Daoy (cell line): ENCODE results near the gene KRTAP23-1. TPM values are rescaled to one million over a fixed set of nuclear protein-coding genes. Genes with fewer than 3 reads are reported as not detected.

Source experiments
- DNase-seq: peaks from one replicate; pipeline ENCODE4 v3.0.0-alpha.2; 2015; ENCODE audit warnings: low read depth
- total RNA-seq: library from RNA; depleted of rRNA; stranded (reverse); fragments of >200 nt; shearing (Covaris generic); gene quantifications from 2 replicates; pipeline ENCODE4 v1.2.3, GENCODE V29; 2014; rRNA removed

Gene KRTAP23-1
- not detected in 2 replicates for total RNA-seq

GRCh38 chr21:30348506-30348905, at the start of gene KRTAP23-1:
Gene KRTAP23-1 (minus strand): TSS chr21:30348606. CDS start chr21:30348606, 0 bp downstream.
- DNase-seq, result no peak

- DNase-seq, result no peak
Measured at GRCh38 chr21:30395731-30396130, 47.3 kb upstream of the KRTAP23-1 start, which contains the start of gene KRTAP13-1. Gene KRTAP13-1 (plus strand): TSS chr21:30396031. CDS start chr21:30396087, 56 bp downstream.

DNA sequence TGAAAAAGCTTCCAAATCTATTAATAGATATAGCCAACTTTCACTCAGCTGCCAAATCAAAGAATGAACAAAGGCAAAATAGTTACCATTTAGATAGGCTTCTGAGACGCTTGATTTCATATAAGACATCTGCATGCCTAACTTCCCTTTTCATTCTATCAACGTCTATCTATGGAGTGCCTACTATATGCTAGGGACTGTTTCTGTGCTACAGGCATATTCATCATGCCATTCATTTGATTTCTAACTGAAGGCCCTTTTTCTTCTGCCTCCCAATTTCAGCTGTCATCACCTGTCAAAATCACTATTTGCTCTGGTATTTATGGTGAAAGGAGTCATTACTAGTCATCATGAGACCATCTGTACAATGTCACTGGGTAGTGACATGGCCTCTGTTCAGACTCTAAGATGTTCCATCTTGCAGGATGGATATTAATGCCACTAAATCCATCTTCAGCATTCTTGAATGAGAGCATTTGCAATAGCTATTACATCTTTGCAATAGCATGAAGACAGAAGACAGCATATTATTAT, 43.2 kb upstream of the KRTAP23-1 start:
- no peak for DNase-seq

DNA sequence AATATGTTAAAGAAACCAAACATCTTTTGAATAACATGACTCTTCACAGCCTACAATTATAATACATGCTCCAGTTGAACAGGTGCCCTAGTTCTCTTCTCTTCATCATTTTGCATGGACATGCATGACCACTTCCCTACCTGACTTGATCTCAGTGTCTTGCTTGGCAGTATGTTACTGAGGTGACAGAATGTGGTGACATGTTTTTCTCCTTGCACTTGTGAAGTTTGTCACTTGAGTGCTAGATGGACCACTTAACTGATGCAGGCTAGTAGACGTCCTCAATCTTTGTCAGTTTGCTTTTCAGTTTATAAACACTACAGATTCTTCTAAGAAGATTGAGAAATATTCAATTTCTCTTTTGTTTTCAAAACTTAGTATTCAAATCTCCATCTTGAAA, 33.8 kb upstream of the KRTAP23-1 start:
- DNase-seq, result no peak

GRCh38 chr21:30372139-30372770, 23.8 kb upstream of the KRTAP23-1 start, which contains the start of gene KRTAP13-2:
Gene KRTAP13-2 (minus strand): TSS chr21:30372271. CDS start chr21:30372213, 58 bp downstream.
- DNase-seq, result no peak

- no peak for DNase-seq
Measured at GRCh38 chr21:30355906-30356305, 7.5 kb upstream of the KRTAP23-1 start.

GRCh38 chr21:30354308-30355005, 6.1 kb upstream of the KRTAP23-1 start:
- DNase-seq, result no peak

DNA sequence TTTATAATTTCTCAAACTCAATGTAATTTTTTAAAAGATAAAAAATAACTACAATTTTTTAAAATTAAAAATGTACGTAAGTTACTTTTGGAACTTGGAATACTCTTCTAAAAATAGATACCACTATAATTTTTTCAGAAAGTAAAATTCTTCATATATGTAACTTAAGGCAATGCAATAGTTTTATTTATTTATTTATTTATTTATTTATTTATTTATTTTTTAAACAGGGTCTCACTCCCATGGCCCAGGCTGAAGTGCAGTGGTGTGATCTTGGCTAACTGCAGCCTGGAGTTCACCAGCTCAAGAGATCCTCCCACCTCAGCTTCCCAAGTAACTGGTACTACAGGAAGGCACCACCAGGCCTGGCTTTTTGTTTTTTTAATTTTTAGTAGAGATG, 3.1 kb upstream of the KRTAP23-1 start:
- DNase-seq, result no peak

DNA sequence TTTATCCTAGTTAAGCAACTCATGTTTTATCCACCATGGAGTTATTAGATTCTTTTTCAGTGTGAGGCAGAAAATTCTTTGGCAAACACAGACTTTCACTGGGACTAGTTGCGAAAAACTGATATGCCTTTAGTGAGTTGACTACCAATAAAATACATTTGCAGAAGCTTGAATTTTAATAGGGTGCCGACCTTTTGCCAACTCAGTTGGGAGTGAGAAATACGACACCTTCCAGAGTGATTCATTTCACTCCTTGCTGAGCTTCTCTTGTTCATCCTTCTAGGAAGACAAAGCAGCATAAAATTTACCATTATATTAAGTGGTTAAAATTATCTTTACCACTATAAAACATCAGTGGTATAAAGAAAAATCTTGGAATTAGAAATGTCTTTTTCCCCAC, 1.2 kb upstream of the KRTAP23-1 start:
- peak; percentile 30 for DNase-seq

- DNase-seq, result no peak
Measured at GRCh38 chr21:30345014-30345413, 3.4 kb downstream of the KRTAP23-1 start.

GRCh38 chr21:30340714-30341573, 7.5 kb downstream of the KRTAP23-1 start:
- peak; percentile 51 for DNase-seq

DNA sequence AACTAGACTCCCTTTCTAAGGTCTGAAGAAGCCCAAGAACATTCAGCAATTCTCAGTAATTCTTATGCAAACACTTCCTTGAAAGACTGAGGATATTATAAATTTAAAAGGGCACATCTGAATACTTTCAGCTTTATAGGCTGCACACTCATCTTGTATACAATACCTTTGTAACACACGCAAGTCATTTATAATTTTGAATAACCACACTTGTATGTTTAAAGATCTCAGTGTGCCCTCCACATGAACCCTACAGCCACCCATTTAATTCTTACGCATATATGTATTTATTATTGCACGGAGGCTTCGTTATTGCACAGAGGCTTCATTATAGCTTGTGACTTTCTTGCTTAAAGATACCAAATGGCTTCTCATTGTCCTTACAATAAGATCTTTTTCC, 9.7 kb downstream of the KRTAP23-1 start:
- DNase-seq, result no peak

DNA sequence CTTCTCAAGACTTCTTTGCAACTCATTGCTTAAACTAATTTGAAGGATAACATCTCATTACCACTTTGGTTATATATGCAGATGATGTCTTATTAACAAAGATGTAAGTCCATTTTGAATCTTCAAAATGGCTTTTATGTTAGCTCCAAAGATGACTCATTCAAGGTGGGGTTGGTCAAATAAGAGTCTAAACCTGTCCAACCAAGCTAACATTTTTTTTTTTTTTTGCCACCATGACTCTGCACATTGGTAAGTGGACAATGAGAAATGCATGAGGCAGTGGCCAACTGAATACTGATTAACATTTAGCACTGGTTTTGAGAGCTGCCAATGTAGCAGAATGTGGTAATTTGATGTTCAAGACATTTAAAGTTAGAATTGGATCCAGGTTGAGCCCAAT, 10.6 kb downstream of the KRTAP23-1 start:
- DNase-seq, result no peak

- no peak for DNase-seq
Measured at GRCh38 chr21:30337276-30337744, 11.1 kb downstream of the KRTAP23-1 start, which contains the start of gene KRTAP27-1. Gene KRTAP27-1 (minus strand): TSS chr21:30337694. CDS start chr21:30337668, 26 bp downstream.

DNA sequence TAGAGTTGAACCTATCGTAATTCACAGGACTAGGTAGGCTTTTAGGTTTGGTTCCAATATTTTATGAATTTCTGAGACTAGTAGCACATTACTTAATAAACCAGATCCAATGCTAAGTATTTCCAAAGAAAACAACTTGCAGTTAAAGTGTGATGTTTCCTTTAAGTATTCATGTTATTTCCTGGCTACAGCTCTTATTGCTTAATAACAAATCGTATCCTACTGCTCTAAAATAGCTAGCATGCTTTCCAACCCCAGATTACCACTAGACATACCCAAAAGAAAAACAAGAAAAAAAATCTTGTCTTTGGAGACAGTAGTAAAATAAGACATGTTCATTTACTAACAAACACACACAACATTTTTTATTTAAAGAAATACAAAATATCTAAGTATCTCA, 11.8 kb downstream of the KRTAP23-1 start:
- no peak for DNase-seq

DNA sequence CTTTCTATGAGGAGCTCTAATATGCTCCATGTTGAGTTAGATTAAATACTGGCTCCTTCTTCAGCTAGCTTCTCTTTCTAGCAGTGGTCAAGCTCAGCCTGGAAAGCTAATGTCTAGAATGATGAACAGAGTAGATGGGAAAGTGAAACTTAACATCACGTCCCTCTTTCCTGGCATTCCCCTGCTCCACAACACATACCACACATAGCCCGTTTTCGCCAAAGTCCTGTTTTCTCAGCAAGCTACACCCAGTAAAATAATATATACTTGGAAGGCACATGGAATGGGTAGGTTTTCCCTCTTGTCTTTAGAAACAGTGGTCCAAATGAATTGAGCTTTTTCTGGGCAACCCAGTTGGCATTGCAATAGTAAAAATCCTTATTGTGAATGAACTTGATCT, 14.7 kb downstream of the KRTAP23-1 start:
- no peak for DNase-seq

DNA sequence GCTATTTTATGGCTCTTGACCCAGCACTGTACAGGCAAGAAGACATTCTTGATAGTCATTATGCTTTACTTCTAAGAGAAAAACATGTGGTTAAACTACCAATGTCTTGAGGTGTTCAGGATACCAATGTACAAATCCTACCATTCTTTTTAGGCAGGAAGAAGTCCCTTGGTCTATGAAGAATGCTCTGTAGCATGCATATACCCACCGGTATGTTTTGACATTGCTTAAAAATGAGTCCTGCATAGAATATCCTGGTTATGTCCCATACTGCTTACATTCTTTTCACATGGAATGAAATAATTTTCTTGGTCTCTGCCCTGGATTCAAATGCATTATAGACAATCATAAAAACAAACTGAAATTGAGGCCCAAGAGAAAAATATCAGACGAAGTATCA, 15.7 kb downstream of the KRTAP23-1 start:
- no peak for DNase-seq

- DNase-seq, result peak; percentile 53
Measured at GRCh38 chr21:30329203-30329875, 19.1 kb downstream of the KRTAP23-1 start.

DNA sequence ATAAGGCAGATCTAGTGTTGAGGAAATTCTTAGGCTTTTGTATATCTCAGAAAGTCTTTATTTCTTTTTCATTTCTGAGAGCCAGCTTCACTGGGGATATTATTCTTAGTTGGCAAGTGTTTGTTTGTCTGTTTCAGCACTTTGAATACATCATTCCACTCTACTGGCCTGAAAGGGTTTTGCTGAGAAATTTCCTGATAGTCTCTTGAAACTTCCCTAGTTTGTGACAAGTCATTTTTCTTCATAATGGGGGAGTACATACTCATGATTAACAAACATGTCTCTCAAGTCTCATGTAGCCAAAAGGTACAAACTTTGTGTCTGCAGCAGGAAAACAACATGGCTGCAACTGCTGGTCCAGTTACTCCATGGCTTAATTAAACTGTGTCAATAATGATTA, 22.0 kb downstream of the KRTAP23-1 start:
- no peak for DNase-seq

DNA sequence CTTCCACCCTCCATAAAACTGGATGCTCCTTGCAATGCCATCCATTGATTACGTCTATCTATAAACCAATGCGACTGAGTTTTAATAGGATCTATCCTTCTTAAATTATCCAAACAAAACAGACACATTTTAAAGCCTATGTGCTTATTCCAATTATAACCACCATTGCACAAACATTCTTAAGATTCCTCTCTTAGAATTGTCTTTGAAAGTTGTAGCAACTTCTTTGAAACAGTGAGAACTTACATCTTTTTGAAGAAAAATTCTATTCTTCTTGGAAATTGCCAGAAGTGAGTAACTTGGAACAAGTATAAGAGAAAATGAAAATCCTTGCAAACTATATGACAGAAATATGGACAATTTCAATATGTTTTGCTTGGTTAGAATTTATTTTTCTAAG, 28.2 kb downstream of the KRTAP23-1 start, which contains the start of gene KRTAP26-1:
KRTAP26-1 (minus strand) TSS at position 101 of the 400 bp plus-strand sequence. CDS start 280 bp downstream, outside the sequence.
- no peak for DNase-seq

GRCh38 chr21:30315701-30316100, 32.7 kb downstream of the KRTAP23-1 start:
- no peak for DNase-seq
